HepG2 (cell line): ENCODE data around the gene GPR137. TPM values are rescaled to one million over a fixed set of nuclear protein-coding genes. Genes with fewer than 3 reads are reported as not detected.

Experiments
- BCL6 ChIP-seq: IDR thresholded peaks from 2 replicates; pipeline ENCODE4 v1.6.1; 2016; ENCODE audit warnings: missing genetic modification reagents, missing compliant biosample characterization
- CHD2 ChIP-seq: IDR thresholded peaks from 2 replicates; pipeline ENCODE4 v1.6.1; 2011; ENCODE audit warnings: low read depth, low read length, improper control_type of control experiment
- HDAC6 ChIP-seq: fragments of 200-600 bp; sonication (generic); IDR thresholded peaks from 2 replicates; pipeline ENCODE4 v1.7.0; 2017; ENCODE audit warnings: mild to moderate bottlenecking, antibody characterized with exemption, low read length, low read depth
- JUNB ChIP-seq: sonication (generic); formaldehyde crosslinking; IDR thresholded peaks from 2 replicates; pipeline ENCODE4 v1.8.0; 2022; ENCODE audit warnings: missing genetic modification reagents, mild to moderate bottlenecking, borderline replicate concordance
- NAIF1 ChIP-seq: sonication (generic); formaldehyde crosslinking; IDR thresholded peaks from 2 replicates; pipeline ENCODE4 v1.5.0; 2020; ENCODE audit warnings: mild to moderate bottlenecking, missing genetic modification reagents, borderline replicate concordance
- PLRG1 ChIP-seq: fragments of 450-650 bp; conservative IDR thresholded peaks from 2 replicates; pipeline ENCODE4 v1.6.1; 2016
- POLR2G ChIP-seq: fragments of 200-400 bp; formaldehyde crosslinking; IDR thresholded peaks from 2 replicates; pipeline ENCODE4 v1.6.1; 2018; ENCODE audit warnings: mild to moderate bottlenecking, low read depth, low read length, moderate library complexity
- SETDB1 ChIP-seq: sonication (generic); formaldehyde crosslinking; IDR thresholded peaks from 2 replicates; pipeline ENCODE4 v1.5.1; 2020; ENCODE audit warnings: missing genetic modification reagents, mild to moderate bottlenecking, borderline replicate concordance
- SIX4 ChIP-seq: sonication (generic); formaldehyde crosslinking; IDR thresholded peaks from 2 replicates; pipeline ENCODE4 v1.4.0; 2020; ENCODE audit warnings: missing genetic modification reagents
- ZMAT3 ChIP-seq: sonication (generic); formaldehyde crosslinking; conservative IDR thresholded peaks from 2 replicates; pipeline ENCODE4 v1.7.0; 2021; ENCODE audit warnings: missing genetic modification reagents
- ZNF550 ChIP-seq: sonication (generic); formaldehyde crosslinking; IDR thresholded peaks from 2 replicates; pipeline ENCODE4 v1.4.0; 2020; ENCODE audit warnings: mild to moderate bottlenecking, missing genetic modification reagents, borderline replicate concordance
- ZNF660 ChIP-seq: sonication (generic); formaldehyde crosslinking; IDR thresholded peaks from 2 replicates; pipeline ENCODE4 v1.5.1; 2020; ENCODE audit warnings: mild to moderate bottlenecking, low read depth, missing genetic modification reagents, borderline replicate concordance
- ZNF672 ChIP-seq: sonication (generic); formaldehyde crosslinking; IDR thresholded peaks from 2 replicates; pipeline ENCODE4 v1.8.1; 2022; ENCODE audit warnings: missing genetic modification reagents
- ZNF724P ChIP-seq: sonication (generic); formaldehyde crosslinking; IDR thresholded peaks from 2 replicates; pipeline ENCODE4 v1.8.0; 2022; ENCODE audit warnings: missing genetic modification reagents, borderline replicate concordance
- polyA plus RNA-seq, 8 experiments: library from polyadenylated mRNA; depleted of rRNA in 3 of 8; stranded (reverse) in 7 of 8; unstranded in 1 of 8; fragments of >200 nt; fragmentation: Illumina TruSeq in 4 of 8; extraction: Trizol in 4 of 8; gene quantifications; 2 replicates each; pipeline versions ENCODE4 v1.2.1 to v1.2.3, GENCODE V29; 2011 to 2016; ENCODE audit warnings: low read depth in 4 of 8, missing spikeins in 1 of 8, mixed read lengths in 1 of 8; ENCODE audit not compliant: insufficient read depth in 1 of 8
- total RNA-seq, 5 experiments: library from RNA; depleted of rRNA; stranded (reverse); fragments of >200 nt; fragmentation: Illumina TruSeq; extraction: Trizol; gene quantifications; 2 replicates each; pipeline ENCODE4 v1.2.3, GENCODE V29; 2016; ENCODE audit warnings: low read depth in 1 of 5
- TF ChIP-seq, protein P1 (sequence below): sonication (generic); formaldehyde crosslinking; IDR thresholded peaks from 2 replicates; pipeline ENCODE4 v1.4.0; 2020; ENCODE audit warnings: mild to moderate bottlenecking, low read depth, missing genetic modification reagents
- TF ChIP-seq, protein P2 (sequence below): sonication (generic); formaldehyde crosslinking; IDR thresholded peaks from 2 replicates; pipeline ENCODE4 v1.9.0; 2022; ENCODE audit warnings: missing genetic modification reagents, mild to moderate bottlenecking, borderline replicate concordance
- TF ChIP-seq, protein P3 (sequence below): IDR thresholded peaks from 2 replicates; pipeline ENCODE4 v1.6.1; 2018; ENCODE audit warnings: missing genetic modification reagents
- TF ChIP-seq, protein P4 (sequence below): IDR thresholded peaks from 2 replicates; pipeline ENCODE4 v1.6.1; 2012; ENCODE audit warnings: low read length, improper control_type of control experiment
- TF ChIP-seq, protein P5 (sequence below): sonication (generic); formaldehyde crosslinking; IDR thresholded peaks from 2 replicates; pipeline ENCODE4 v1.4.0; 2020; ENCODE audit warnings: missing genetic modification reagents, borderline replicate concordance
- TF ChIP-seq, protein P6 (sequence below): sonication (generic); formaldehyde crosslinking; IDR thresholded peaks from 2 replicates; pipeline ENCODE4 v1.4.0; 2020; ENCODE audit warnings: mild to moderate bottlenecking, missing genetic modification reagents

The GPR137 gene
- total and polyA plus RNA-seq, 2 of the 13 experiments (the other 11 are each of a cell fraction or from before 2014, with no cell fraction given): 8.5 to 13.2 TPM

DNA sequence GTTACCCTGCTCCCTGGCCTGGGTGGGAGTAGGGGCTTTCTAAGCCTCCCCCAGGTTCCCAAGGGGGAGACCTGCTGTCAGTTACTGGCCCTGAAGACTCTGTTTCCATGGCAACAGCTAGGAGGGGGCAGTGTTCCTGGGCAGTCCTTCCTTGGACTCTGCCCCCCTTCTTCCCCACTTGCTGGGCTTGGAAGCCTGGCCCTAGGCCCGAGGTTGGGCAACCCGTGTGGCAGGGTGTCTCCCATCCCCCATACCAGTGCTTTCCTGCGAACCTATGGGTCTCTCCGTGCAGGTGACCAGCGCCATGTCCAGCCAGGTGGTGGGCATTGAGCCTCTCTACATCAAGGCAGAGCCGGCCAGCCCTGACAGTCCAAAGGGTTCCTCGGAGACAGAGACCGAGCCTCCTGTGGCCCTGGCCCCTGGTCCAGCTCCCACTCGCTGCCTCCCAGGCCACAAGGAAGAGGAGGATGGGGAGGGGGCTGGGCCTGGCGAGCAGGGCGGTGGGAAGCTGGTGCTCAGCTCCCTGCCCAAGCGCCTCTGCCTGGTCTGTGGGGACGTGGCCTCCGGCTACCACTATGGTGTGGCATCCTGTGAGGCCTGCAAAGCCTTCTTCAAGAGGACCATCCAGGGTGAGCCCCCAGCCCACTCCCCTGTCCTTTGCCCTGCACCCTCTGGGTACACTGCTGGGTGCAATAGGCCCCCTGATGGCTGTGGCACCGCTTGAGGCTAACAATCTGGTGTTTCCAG lies 21.4 kb downstream of the GPR137 start (continued):
- no peak for TF ChIP-seq POLR2G
- no peak for TF ChIP-seq ZMAT3 (CRISPR knock-in tag)
- TF ChIP-seq ZNF550 (CRISPR knock-in tag): no peak
- TF ChIP-seq NAIF1 (CRISPR knock-in tag): no peak
- TF ChIP-seq, protein P1, sequence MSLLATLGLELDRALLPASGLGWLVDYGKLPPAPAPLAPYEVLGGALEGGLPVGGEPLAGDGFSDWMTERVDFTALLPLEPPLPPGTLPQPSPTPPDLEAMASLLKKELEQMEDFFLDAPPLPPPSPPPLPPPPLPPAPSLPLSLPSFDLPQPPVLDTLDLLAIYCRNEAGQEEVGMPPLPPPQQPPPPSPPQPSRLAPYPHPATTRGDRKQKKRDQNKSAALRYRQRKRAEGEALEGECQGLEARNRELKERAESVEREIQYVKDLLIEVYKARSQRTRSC: no peak
- TF ChIP-seq, protein P2, sequence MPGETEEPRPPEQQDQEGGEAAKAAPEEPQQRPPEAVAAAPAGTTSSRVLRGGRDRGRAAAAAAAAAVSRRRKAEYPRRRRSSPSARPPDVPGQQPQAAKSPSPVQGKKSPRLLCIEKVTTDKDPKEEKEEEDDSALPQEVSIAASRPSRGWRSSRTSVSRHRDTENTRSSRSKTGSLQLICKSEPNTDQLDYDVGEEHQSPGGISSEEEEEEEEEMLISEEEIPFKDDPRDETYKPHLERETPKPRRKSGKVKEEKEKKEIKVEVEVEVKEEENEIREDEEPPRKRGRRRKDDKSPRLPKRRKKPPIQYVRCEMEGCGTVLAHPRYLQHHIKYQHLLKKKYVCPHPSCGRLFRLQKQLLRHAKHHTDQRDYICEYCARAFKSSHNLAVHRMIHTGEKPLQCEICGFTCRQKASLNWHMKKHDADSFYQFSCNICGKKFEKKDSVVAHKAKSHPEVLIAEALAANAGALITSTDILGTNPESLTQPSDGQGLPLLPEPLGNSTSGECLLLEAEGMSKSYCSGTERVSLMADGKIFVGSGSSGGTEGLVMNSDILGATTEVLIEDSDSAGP (CRISPR knock-in tag): no peak
- TF ChIP-seq, protein P3, sequence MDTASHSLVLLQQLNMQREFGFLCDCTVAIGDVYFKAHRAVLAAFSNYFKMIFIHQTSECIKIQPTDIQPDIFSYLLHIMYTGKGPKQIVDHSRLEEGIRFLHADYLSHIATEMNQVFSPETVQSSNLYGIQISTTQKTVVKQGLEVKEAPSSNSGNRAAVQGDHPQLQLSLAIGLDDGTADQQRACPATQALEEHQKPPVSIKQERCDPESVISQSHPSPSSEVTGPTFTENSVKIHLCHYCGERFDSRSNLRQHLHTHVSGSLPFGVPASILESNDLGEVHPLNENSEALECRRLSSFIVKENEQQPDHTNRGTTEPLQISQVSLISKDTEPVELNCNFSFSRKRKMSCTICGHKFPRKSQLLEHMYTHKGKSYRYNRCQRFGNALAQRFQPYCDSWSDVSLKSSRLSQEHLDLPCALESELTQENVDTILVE: no peak; the same call in 1 of the 2 replicates
- TF ChIP-seq CHD2: peak; percentile 49; the same call in 1 of the 2 replicates
- no peak for TF ChIP-seq JUNB (CRISPR knock-in tag)
- TF ChIP-seq ZNF660 (CRISPR knock-in tag): no peak
- no peak for TF ChIP-seq BCL6 (CRISPR knock-in tag)
- no peak for TF ChIP-seq ZNF672 (CRISPR knock-in tag)
- no peak for TF ChIP-seq HDAC6
- TF ChIP-seq ZNF724P (CRISPR knock-in tag): no peak
- TF ChIP-seq, protein P4, sequence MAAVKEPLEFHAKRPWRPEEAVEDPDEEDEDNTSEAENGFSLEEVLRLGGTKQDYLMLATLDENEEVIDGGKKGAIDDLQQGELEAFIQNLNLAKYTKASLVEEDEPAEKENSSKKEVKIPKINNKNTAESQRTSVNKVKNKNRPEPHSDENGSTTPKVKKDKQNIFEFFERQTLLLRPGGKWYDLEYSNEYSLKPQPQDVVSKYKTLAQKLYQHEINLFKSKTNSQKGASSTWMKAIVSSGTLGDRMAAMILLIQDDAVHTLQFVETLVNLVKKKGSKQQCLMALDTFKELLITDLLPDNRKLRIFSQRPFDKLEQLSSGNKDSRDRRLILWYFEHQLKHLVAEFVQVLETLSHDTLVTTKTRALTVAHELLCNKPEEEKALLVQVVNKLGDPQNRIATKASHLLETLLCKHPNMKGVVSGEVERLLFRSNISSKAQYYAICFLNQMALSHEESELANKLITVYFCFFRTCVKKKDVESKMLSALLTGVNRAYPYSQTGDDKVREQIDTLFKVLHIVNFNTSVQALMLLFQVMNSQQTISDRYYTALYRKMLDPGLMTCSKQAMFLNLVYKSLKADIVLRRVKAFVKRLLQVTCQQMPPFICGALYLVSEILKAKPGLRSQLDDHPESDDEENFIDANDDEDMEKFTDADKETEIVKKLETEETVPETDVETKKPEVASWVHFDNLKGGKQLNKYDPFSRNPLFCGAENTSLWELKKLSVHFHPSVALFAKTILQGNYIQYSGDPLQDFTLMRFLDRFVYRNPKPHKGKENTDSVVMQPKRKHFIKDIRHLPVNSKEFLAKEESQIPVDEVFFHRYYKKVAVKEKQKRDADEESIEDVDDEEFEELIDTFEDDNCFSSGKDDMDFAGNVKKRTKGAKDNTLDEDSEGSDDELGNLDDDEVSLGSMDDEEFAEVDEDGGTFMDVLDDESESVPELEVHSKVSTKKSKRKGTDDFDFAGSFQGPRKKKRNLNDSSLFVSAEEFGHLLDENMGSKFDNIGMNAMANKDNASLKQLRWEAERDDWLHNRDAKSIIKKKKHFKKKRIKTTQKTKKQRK: no peak
- TF ChIP-seq, protein P5, sequence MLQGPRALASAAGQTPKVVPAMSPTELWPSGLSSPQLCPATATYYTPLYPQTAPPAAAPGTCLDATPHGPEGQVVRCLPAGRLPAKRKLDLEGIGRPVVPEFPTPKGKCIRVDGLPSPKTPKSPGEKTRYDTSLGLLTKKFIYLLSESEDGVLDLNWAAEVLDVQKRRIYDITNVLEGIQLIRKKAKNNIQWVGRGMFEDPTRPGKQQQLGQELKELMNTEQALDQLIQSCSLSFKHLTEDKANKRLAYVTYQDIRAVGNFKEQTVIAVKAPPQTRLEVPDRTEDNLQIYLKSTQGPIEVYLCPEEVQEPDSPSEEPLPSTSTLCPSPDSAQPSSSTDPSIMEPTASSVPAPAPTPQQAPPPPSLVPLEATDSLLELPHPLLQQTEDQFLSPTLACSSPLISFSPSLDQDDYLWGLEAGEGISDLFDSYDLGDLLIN (CRISPR knock-in tag): no peak
- no peak for TF ChIP-seq PLRG1
- no peak for TF ChIP-seq SIX4 (CRISPR knock-in tag)
- TF ChIP-seq, protein P6, sequence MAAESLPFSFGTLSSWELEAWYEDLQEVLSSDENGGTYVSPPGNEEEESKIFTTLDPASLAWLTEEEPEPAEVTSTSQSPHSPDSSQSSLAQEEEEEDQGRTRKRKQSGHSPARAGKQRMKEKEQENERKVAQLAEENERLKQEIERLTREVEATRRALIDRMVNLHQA: no peak
- TF ChIP-seq SETDB1 (CRISPR knock-in tag): no peak
